Measurements from ENCODE around the gene CDK1. TPM values are rescaled to one million over a fixed set of nuclear protein-coding genes. Genes with fewer than 3 reads are reported as not detected.

The CDK1 gene
- polyA plus RNA-seq (ENCODE audit: insufficient read length in 10 of 10): 10 to 100 TPM; 27.5 to 62.8 (median 41.6) TPM
- long read RNA-seq, donor 1, transcript CDK1-203 (8 exons, 1,913 nt): major isoform, 19 of 33 reads
- long read RNA-seq, donor 1, partial matches to known transcripts: 14 of 33 reads
- long read RNA-seq, donor 1, other reads (novel, unspliced or antisense): 0 of 33 reads
- long read RNA-seq, donor 2, transcript CDK1-203 (8 exons, 1,913 nt): major isoform, 10 of 31 reads
- long read RNA-seq, donor 2, partial matches to known transcripts: 15 of 31 reads
- long read RNA-seq, donor 2, other reads (novel, unspliced or antisense): 6 of 31 reads
- long read RNA-seq, donor 3: 0 reads
- long read RNA-seq, donor 4, transcript CDK1-203 (8 exons, 1,913 nt): major isoform, 7 of 28 reads
- long read RNA-seq, donor 4, partial matches to known transcripts: 21 of 28 reads
- long read RNA-seq, donor 4, other reads (novel, unspliced or antisense): 0 of 28 reads
- long read RNA-seq, donor 5, transcript CDK1-203 (8 exons, 1,913 nt): major isoform, 16 of 16 reads
- long read RNA-seq, donor 5, partial matches to known transcripts: 0 of 16 reads
- long read RNA-seq, donor 5, other reads (novel, unspliced or antisense): 0 of 16 reads
- long read RNA-seq, donor 6, transcript CDK1-203 (8 exons, 1,913 nt): major isoform, 10 of 43 reads
- long read RNA-seq, donor 6, partial matches to known transcripts: 33 of 43 reads
- long read RNA-seq, donor 6, other reads (novel, unspliced or antisense): 0 of 43 reads
- long read RNA-seq, donor 7, transcript CDK1-203 (8 exons, 1,913 nt): major isoform, 9 of 36 reads
- long read RNA-seq, donor 7, partial matches to known transcripts: 26 of 36 reads
- long read RNA-seq, donor 7, other reads (novel, unspliced or antisense): 0 of 36 reads
- long read RNA-seq, donor 8, transcript CDK1-203 (8 exons, 1,913 nt): major isoform, 12 of 37 reads
- long read RNA-seq, donor 8, partial matches to known transcripts: 24 of 37 reads
- long read RNA-seq, donor 8, other reads (novel, unspliced or antisense): 0 of 37 reads
- long read RNA-seq, donor 9, partial matches to known transcripts: 0 of 2 reads
- long read RNA-seq, donor 9, other reads (novel, unspliced or antisense): 0 of 2 reads

DNA sequence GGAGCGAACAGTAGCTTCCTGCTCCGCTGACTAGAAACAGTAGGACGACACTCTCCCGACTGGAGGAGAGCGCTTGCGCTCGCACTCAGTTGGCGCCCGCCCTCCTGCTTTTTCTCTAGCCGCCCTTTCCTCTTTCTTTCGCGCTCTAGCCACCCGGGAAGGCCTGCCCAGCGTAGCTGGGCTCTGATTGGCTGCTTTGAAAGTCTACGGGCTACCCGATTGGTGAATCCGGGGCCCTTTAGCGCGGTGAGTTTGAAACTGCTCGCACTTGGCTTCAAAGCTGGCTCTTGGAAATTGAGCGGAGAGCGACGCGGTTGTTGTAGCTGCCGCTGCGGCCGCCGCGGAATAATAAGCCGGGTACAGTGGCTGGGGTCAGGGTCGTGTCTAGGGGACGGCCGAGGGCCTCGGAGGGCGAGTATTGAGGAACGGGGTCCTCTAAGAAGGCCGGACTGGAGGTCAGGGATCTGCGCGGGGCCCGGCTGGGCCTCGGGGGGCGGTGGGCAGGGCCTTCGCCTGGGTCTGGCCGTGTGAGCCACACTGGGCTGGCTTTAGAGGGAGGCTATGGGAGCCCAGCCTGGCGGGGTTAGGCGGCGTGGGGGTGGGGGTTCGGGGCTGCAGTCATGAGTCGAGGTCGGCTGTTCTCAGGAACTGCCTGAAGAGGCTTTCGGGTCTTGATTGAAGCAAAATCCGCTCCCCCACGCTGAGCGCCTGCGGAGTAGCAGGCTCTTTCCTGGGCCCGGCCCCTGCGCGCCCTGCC is at the start of gene CDK1:
TSS of gene CDK1 (plus strand) at position 265 of the 757 bp plus-strand sequence. CDS start 1,688 bp downstream, outside the sequence.
- peak; percentile 99 for DNase-seq

DNA sequence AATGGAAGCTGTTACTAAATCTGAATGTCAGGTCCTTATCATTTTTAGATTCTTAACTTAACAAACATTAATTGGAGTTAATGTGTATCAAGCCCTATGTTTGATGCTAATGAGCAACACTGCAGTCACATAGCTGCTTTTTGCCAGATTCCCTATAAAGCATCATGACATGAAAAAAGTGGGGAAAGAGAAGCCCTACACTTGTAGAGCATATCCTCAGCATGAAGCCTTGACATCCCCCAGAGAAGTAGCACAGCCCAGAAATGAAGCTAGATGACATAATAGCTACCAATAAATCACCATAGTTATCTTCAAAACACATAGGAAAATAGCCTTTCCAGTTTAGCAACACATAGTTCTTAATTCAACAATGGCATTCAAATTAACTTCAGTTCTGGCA is 49.2 kb upstream of the CDK1 start:
- no peak for DNase-seq

DNA sequence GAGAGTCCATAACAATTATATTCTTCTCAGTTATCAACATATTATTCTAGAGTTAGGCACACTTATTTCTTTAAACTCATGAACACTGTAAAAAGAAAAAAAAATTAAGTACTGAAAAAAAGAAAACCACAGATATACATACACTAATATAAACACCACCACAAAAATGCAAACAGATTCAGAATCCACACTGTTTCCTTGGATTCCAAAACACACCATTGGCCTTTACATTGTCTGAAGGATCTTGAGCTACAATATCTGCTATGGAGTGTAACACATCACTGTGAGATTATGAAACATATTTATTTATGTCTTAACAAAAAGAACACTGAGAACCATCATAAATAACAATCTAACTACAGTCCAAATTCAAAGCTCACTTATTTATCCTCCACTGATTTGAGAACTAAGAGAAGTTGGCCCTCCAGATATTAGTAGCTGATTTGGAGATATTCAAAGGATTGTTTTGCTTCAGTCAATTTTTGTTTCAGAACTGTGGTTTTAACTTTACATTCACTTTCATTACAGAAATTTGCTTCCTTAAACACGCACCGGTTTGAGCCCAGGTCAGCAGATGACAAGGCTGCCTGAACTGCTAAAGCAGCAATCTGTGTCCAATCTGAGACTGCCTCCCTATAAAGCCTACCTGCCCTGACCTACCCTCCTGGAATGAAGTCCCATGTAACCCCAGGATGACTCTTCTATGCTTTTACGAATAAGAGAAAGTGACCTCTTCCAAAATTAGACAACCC is 47.0 kb upstream of the CDK1 start:
- DNase-seq: peak in 1 of 3 donors; percentile 6

DNA sequence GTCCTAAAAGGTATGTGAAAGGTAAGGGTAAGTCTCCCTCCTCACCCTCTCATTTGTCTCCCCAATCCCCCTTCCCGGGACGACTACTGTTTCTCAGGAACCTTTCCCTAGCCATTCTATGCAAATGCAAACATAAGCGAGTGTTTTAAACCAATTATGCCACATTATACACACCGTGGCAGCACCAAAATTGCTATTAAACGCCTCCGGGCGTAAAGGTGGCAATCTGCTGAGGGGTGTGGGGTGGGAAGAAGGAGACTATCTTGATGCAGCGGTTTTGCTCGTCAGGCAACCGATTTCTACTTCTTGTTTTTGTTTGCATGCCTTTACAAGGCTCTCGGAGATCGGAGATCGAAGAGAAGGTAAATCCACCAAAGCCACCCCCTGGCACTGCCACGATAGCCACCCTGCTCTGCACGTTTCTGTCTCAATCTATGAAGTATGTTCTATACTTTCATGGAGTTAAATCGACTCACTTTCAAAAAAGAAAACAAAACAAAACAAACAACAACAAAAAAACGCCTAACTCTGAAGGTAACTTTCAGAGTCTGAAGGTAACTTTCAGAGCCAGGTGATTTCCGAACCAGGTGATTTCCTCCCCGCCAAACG is 46.0 kb upstream of the CDK1 start:
- peak in 1 of 3 donors; percentile 33 for DNase-seq

DNA sequence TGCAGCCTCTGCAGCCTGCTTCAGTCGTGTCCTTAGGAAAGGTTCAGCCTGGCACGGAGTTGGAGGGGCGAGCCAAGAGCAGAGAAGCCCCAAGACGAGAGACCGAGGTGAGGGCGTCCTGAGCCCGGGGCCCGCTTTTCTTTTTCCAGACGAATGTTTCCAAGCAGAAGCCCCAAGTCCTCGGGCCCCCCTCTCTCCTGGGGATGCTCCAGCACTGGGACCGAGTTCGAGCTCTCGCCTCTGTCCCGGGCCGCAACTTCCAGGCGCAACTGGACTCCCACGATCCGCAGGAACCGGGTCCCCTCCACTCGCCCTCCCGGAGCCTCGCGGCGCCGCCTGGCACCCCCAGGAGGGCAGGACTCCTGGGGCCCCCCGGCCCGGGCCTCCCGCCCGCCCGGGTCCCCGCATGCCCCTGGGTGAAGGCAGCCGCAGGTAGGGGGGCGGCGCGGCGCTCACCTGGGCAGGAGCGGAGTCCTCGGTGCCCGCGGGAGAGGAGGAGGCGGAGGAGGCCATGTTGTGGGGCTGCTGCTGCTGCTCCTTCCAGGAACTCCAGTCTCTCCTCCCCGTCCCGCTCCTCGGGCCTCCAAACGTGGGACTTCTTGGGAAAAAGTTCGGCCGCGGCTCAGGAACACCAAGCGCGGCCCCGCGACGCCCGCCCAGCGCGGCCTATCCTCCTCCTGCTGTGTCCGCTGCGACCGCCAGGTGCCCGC is 45.3 kb upstream of the CDK1 start:
- DNase-seq: peak in 2 of 3 donors; percentile 36 to 58

DNA sequence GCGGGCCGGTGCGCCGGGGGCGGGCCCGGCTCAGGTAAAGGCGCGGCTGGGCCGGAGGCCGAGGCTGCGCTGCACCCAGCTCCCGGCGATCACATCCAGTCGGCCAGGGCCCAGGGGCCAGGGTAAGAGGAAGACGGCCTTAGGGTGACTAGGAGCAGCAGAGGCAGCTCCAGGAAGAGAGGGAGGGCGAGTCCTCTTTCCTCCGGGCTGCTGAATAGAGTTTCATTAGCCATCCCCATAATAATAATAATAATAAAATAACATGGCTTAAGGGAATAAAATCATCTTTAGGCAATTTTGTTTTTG is 44.8 kb upstream of the CDK1 start:
- DNase-seq: no peak

DNA sequence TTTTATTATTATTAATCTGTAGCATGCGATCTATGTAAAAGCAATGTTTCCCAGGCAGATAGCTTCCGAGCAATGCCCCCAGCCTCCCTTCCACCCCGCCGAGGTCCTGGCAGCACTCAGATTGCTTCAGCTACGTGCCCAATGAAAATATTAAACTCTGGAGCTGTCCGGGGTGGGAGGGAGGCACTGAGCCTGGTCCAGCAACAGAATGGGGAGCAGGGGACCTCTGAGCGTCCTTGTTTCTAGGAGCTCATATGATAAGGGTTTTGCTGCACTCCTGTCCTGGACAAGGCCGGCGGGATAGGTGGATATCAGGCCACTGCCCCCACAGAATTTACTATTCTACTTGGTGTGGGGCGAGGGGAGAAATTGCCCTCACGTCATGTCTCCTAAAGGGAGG is 44.5 kb upstream of the CDK1 start:
- DNase-seq: no peak

DNA sequence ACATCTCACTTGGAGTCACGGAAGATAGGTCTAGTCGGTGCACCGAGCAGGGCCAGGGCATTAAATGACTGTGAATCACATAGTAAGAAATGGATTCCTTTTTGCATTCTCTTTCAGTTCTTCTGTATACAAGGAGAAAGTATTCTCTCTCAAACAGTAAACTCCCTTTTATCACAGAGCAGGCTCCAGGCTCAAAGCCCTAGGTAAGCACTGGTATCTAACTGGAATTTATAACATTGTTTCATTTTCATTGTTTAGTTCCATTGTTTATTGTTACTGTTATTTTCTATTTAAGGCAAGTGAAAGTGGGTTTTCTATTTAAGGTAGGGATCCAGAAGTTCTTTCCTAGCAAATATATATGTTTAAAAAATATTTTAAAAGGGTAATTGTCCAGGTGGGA is 44.1 kb upstream of the CDK1 start:
- no peak for DNase-seq

DNA sequence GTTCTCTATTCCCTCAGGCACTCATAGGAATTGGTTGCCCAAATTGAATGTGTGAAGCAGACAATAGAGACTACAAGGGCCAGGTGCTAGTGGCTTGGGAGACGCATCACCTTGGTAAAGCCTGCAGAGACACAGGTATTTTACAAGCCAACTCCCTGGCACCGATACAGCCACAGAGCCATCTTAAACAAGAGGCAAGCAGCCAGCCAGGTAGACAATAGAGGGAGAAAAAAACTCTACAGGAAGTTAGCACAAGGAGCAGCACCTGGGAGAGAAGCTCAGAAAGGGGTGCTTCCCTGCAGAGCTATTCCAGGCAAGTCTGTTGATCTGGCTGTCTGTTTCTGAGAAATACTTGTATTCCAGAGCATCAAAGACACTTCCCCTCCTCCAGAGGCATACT is 43.0 kb upstream of the CDK1 start:
- no peak for DNase-seq

DNA sequence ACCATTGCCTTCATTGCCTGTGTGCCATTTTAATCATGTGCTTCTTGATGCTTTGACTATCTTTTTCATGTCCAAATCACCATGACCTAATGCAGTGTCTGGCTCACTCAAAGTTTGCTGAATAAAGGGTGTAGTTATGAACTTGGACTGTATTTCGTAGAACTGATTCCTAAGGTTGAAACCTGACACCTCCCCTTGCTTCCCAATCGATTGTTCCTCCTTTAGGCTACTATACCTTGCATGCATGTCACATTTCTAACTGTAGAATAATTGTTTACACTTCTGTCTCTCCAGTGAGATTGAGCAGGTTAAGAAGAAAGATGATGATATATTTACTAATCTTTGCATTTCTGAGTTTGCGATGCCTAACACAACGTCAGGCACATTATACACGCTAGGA is 41.0 kb upstream of the CDK1 start:
- no peak for DNase-seq

DNA sequence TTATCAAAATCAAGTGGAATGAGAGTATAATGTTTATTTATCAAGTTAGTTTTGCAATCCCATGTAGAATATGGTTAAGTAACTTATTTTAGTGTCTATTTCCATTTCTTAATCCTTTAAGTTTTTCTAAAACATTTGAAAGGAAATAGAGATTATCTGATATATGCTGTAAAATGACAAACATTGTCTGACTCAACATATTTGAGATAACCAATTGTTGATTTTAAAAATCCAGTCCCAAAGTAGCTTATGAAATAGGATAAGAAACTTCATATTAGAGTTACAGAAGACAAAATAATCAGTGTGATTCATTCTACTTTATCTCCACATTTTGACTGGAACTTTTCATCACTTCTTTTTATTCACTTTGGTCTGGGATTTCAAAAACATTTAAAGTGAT is 38.7 kb upstream of the CDK1 start:
- DNase-seq: no peak

DNA sequence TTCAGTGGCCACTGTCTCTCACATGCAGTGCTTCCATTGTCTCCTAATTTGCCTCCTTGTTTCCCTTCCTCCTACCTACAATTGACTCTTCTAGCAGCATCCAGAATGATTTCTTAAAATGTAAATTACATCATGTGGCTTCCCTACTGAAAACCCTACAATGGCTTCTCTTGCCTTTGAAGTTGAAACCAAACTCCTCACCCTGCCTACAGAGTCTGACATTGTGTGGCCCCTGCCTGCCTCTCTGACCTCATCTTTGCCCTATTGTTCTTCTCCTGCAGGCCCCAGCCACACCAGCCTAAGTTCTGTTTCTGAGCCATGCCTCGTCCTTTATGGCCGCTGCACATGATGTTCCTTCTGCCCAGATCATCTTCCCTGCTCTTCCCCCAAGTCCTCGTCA is 35.8 kb upstream of the CDK1 start:
- DNase-seq: no peak

DNA sequence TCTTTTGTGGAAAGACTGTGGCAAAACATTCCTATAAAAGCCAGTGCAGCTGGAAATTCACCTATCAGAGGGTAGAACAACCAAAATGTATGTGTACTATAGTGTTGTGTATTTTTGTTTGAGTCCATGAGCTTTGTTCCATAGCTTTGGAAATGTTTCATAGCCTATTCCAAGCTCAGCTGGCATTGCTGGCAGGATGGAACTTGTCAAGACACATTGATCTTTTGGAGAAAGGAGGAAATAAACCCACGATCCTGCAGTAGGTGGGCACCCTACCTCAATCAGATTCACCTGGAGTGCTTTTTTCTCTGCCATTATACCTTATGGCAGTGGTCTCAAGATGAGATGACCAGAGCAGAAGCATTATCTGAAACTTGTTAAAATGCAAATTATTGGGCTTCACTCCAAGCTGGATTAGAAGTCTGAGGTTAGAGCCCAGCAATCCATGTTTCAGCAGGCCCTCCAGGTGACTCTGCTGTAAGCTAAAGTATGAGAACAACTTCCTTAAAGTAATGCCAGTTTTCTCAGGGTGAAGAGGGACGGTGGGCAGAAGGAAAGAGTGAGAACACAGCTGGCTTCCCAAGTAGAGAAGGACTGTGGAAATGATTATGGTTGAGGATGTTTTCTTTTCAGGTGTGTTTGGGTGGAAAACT is 30.3 kb upstream of the CDK1 start:
- no peak for DNase-seq

DNA sequence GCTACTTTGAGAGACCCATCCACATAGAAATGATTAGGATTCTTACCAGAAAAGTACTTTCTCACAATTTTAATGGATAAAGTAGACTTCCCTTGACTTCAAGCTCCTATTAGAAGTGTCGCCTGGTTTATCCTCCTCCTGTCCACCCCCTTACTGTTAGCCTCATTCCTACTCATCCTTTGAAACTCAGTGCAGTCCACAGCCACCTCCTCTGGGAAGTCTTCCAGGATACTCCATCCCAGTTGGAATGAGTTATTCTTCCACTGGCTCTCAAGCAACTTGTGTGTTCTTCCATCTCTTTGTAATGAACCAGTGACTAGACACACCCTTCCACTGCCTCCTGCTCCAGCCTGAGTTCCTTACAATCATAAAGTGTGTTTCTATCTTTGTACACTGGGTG is 25.1 kb upstream of the CDK1 start:
- DNase-seq: no peak

DNA sequence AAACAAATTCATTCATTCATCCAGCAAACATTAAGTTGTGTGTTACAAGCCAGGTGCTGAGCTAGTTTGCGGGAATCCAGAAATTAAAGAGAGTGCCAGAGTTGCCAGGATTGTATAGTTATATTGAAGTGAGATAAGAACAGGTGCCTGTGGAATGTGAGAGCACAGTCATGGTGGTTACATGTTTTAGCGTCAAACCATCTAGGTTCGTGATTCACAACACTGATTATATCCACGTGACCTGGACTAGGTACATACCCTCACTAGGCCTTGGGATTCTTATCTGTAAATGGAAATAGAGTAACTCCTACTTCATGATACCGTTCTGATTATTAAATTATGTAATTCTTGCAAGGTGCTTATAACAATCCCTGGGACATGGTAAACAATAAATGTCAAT is 24.5 kb upstream of the CDK1 start:
- DNase-seq: no peak

DNA sequence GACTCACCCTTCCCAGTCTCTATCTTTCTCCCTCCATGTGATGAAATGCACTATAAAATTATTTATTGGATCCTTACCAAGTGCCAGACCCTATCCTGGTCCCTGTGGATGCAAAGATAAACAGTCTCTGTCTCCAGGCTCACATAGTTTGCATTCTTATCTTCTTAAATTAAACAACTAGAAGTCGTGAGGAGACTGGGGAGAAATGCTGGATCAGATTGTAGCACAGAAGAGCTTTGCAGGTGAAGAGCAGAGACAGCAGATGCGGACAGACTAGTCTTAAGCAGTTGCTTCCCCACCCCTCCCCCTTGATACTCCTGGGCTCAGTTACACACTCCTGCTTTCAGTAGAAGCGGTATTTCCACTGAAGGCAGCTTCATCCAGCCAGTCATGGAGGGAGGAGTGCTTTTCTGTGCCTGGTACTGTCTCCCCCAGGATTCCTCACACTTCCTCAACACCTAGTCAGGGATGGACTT is 20.8 kb upstream of the CDK1 start:
- DNase-seq: no peak

DNA sequence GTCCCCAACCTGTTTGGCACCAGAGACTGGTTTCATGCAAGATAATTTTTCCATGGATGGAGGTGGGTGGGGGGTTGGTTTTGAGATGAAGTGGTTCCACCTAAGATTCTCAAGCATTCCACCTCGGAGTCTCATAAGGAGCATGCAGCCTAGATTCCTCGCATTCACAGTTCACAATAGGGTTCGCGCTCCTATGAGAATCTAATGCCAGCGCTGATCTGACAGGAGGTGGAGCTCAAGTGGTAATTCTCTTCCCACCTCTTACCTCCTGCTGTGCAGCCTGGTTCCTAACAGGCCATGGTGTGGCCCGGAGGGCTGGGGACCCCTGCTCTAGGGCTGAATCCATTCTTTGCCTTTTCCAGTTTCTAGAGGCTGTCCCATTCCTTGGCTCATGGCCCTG is 19.1 kb upstream of the CDK1 start:
- DNase-seq: no peak

DNA sequence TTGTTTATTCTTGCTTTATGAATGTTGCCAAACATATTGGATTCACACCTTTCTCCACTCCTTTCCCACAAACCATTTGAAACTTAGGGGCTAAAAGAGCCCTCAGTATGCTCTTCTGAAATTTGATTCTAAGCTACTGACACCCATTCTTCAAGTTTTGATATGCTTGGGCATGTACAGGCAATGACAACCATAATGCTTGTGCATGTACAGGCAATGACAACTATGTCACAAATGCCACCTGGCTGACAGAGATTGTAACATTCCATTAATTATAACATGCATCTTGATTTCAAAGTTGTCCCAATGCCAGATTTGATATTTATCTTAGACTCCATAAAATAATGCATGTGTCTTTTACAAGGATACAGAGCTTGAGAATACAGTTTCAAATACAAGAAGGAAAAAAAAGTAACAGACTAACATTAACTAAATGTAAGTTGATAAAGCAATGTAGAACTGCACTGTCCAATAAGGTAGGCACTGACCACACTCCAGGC is 17.5 kb upstream of the CDK1 start:
- DNase-seq: no peak

DNA sequence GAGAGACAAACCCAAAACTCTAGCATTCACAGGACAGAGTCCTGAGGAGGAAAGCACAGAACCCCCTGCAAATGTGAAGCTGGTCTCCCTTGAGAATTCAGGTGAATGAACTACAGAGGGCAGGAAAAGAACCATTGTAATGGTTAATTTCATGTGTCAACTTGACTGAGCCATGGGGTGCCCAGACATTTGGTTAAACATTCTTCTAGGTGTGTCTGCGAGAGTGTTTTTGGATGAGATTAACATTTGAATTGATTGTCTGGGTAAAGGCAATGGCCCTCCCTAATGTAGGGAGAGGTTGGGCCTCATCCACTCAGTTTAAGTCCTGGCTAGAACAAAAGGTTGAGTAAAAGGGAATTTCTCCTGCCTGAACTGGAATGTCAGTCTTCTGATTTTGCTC is 15.7 kb upstream of the CDK1 start:
- DNase-seq: no peak
